Measurements from ENCODE around the gene HBA2. TPM values are rescaled to one million over a fixed set of nuclear protein-coding genes. Genes with fewer than 3 reads are reported as not detected.

The HBA2 gene
- total and polyA plus RNA-seq, 8 donors, result 1.1 to 39.5 (median 4.3) TPM

- intact Hi-C loops (cut with DNase I), result no loop called here
Measured at GRCh38 chr16:164827-165538, 7.7 kb upstream of the HBA2 start.

GRCh38 chr16:165539-166374 is 6.9 kb upstream of the HBA2 start, which contains the start of gene HBM:
HBM (plus strand) TSS chr16:165978; CDS start chr16:165998, 20 bp downstream.
- Histone ChIP-seq H3K4me3 (peak within 1 kb of the TSS in 2 of 4 donors; percentile 2 to 19), H3K4me1 (peaks cover 0 to 14% (median 12%) of the 10 kb centered on the region in 3 donors), H3K27ac (no peak within 1 kb of the TSS), H3K27me3 (peaks cover 0 to 35% (median 9%) of the 10 kb centered on the region in 4 donors), H3K36me3 (no peaks in the 10 kb centered on the region), H3K9me3 (no peaks in the 10 kb centered on the region)
- no peak for FAIRE-seq
- ATAC-seq, result peak in 2 of 4 donors; percentile 4 to 29
- no peak for TF ChIP-seq CTCF (IDR thresholded peaks at IDR 0.05)
- WGBS, 2 donors, result 2 to 3% methylated on average over 71 to 75 of the region's 75 CpGs
- intact Hi-C loops (cut with DNase I), result no loop called here
- DNase-seq, result no peak

More at GRCh38 chr16:164827-165538, 7.7 kb upstream of the HBA2 start:
- no peak for TF ChIP-seq CTCF (IDR thresholded peaks at IDR 0.05)
- Histone ChIP-seq H3K36me3 (no peaks in the 10 kb centered on the region), H3K27me3 (peaks cover 0 to 35% (median 9%) of the 10 kb centered on the region in 4 donors), H3K9me3 (no peaks in the 10 kb centered on the region), H3K4me1 (peaks cover 0 to 14% (median 12%) of the 10 kb centered on the region in 3 donors), H3K4me3 (peak overlapping the region in 1 of 4 donors; percentile 12), H3K27ac (no peak overlapping the region)
- peak in 1 of 6 donors; percentile 64 for DNase-seq
- WGBS, 2 donors, result 2% methylated on average over 27 to 51 of the region's 77 CpGs
- FAIRE-seq, result no peak
- peak in 2 of 4 donors; percentile 46 to 79 for ATAC-seq

- DNase-seq (no peak), ATAC-seq (peak in 1 of 4 donors; percentile 33), FAIRE-seq (no peak)
- H3K9me3 ChIP-seq, result no peaks in the 10 kb centered on the region
- no peaks in the 10 kb centered on the region for H3K36me3 ChIP-seq
- H3K27ac ChIP-seq, result no peak overlapping the region
- TF ChIP-seq CTCF (IDR thresholded peaks at IDR 0.05), result no peak
- peak overlapping the region in 2 of 4 donors; percentile 2 to 19 for H3K4me3 ChIP-seq
- peaks cover 0 to 42% (median 11%) of the 10 kb centered on the region in 4 donors for H3K27me3 ChIP-seq
- H3K4me1 ChIP-seq, result peaks cover 0 to 14% (median 12%) of the 10 kb centered on the region in 3 donors
- intact Hi-C loops (cut with DNase I), result no loop called here
- WGBS, 2 donors, result 4 to 5% methylated on average over 45 of the region's 45 CpGs
Measured at GRCh38 chr16:166375-167121, 6.1 kb upstream of the HBA2 start.

DNA sequence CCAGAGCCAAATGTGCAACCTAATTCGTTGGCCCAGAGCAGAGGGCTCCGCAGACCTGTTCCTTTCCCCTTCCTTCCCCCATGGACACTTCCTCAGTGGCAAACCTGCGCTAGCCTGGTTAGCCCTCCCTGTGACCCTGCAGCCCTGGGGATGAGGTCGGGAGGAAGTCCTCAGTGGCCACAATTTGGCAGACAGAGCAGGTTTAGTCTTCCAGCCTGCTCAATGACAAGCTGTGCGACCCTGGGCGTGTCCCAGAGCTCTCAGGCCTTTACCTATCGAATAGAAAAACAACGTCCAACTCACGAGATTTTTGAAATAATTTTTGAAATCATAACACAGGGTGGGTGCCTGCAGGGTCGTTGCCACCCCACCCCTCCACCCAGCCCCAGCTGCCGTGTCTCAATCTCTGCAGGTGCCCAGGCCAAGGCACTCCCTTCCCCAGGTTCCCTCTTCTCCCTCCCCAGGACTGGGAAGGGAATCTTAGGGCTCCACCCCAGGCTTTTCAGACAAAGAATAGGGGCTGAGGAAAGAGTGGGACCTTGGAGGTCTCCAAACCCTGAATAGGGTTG is 5.5 kb upstream of the HBA2 start:
- Histone ChIP-seq H3K4me1 (peaks cover 0 to 14% (median 12%) of the 10 kb centered on the region in 3 donors), H3K36me3 (no peaks in the 10 kb centered on the region), H3K27ac (no peak overlapping the region), H3K9me3 (no peaks in the 10 kb centered on the region), H3K4me3 (no peak overlapping the region), H3K27me3 (peaks cover 0 to 45% (median 11%) of the 10 kb centered on the region in 4 donors)
- DNase-seq, result no peak
- ATAC-seq, result no peak
- 10 to 13% methylated on average over 11 of the region's 11 CpGs for WGBS, 2 donors
- intact Hi-C loops (cut with DNase I), result no loop called here
- FAIRE-seq, result no peak
- no peak for TF ChIP-seq CTCF (IDR thresholded peaks at IDR 0.05)

Data from pancreas (tissue), 10 donors.